GM23338 (cell line): ENCODE data around the gene IL4I1.

Experiments used
- CREB1 ChIP-seq: fragments of 250-450 bp; sonication (Bioruptor Pico); IDR thresholded peaks from 2 replicates; pipeline ENCODE4 v1.5.0; 2020; ENCODE audit warnings: low read depth, mild to moderate bottlenecking, moderate library complexity
- CTCF ChIP-seq, 2 experiments: fragments of 200-600 bp in 1 of 2; sonication (generic) in 1 of 2; conservative IDR thresholded peaks; 2 replicates each; pipeline versions ENCODE4 v1.5.1 to v1.6.1; 2016 to 2017; ENCODE audit warnings: antibody characterized with exemption in 2 of 2, low read depth in 2 of 2, mild to moderate bottlenecking in 2 of 2, moderate library complexity in 1 of 2
- ETS1 ChIP-seq: IDR thresholded peaks from 2 replicates; pipeline ENCODE4 v1.6.1; 2016; ENCODE audit warnings: antibody characterized with exemption
- EZH2 ChIP-seq: fragments of 200-600 bp; sonication (generic); IDR thresholded peaks from one replicate; pipeline ENCODE4 v1.8.0; 2017; ENCODE audit warnings: antibody characterized with exemption, mild to moderate bottlenecking, low read depth; ENCODE audit not compliant: unreplicated experiment
- EZH2phosphoT487 ChIP-seq: fragments of 200-600 bp; sonication (generic); IDR thresholded peaks from one replicate; pipeline ENCODE4 v1.8.1; 2018; ENCODE audit warnings: antibody characterized with exemption; ENCODE audit not compliant: unreplicated experiment
- JUNB ChIP-seq: IDR thresholded peaks from one replicate; pipeline ENCODE4 v1.6.1; 2016; ENCODE audit warnings: antibody characterized with exemption; ENCODE audit not compliant: unreplicated experiment
- NANOG ChIP-seq: IDR thresholded peaks from 2 replicates; pipeline ENCODE4 v1.6.1; 2016; ENCODE audit warnings: antibody characterized with exemption, borderline replicate concordance
- POLR2AphosphoS5 ChIP-seq: IDR thresholded peaks from 2 replicates; pipeline ENCODE4 v1.6.1; 2016; ENCODE audit warnings: antibody characterized with exemption, low read depth
- REST ChIP-seq: IDR thresholded peaks from one replicate; pipeline ENCODE4 v1.6.1; 2018; ENCODE audit warnings: antibody characterized with exemption; ENCODE audit not compliant: unreplicated experiment
- STAT1 ChIP-seq: IDR thresholded peaks from one replicate; pipeline ENCODE4 v1.6.1; 2016; ENCODE audit warnings: antibody characterized with exemption; ENCODE audit not compliant: unreplicated experiment
- ZNF114 ChIP-seq: fragments of 250-450 bp; sonication (Bioruptor Pico); IDR thresholded peaks from 2 replicates; pipeline ENCODE4 v1.5.0; 2020; ENCODE audit warnings: mild to moderate bottlenecking, moderate library complexity
- ZNF331 ChIP-seq: fragments of 250-450 bp; sonication (Bioruptor Pico); IDR thresholded peaks from 2 replicates; pipeline ENCODE4 v1.5.0; 2020; ENCODE audit warnings: low read depth, mild to moderate bottlenecking, moderate library complexity
- ZNF462 ChIP-seq: fragments of 250-450 bp; sonication (Bioruptor Pico); IDR thresholded peaks from 2 replicates; pipeline ENCODE4 v1.5.0; 2020; ENCODE audit warnings: mild to moderate bottlenecking, moderate library complexity

GRCh38 chr19:49887037-49887664 lies 9.5 kb downstream of the IL4I1 start:
- TF ChIP-seq EZH2, result no peak
- TF ChIP-seq CTCF (conservative IDR thresholded peaks at IDR 0.05; ENCODE audit: low read depth in 2 of 2), result no peak
- TF ChIP-seq REST, result no peak
- TF ChIP-seq ZNF331, result no peak
- no peak for TF ChIP-seq POLR2AphosphoS5
- TF ChIP-seq CREB1 (CRISPR knock-in tag), result no peak
- no peak for TF ChIP-seq ZNF462 (CRISPR knock-in tag)
- TF ChIP-seq JUNB, result no peak
- TF ChIP-seq ETS1, result no peak
- TF ChIP-seq EZH2phosphoT487, result no peak
- no peak for TF ChIP-seq STAT1
- no peak for TF ChIP-seq NANOG
- no peak for TF ChIP-seq ZNF114 (CRISPR knock-in tag)
